Urothelium cell line (cell line): ENCODE measurements around the gene PTGS1.
"Not testable (repeated sequence)": the region's sequence is repeated elsewhere in the genome, so short reads cannot be mapped to it uniquely, and the experiment has no call there.

Experiments
- DNase-seq: peaks from one replicate; pipeline ENCODE4 v3.0.0; 2011; ENCODE audit warnings: low spot score, mixed read lengths
- FAIRE-seq: peaks from 2 replicates; lab custom pipeline; 2011; peaks lifted over from hg19 to GRCh38; lab: Jason Lieb, UNC

PTGS1 gene

DNA sequence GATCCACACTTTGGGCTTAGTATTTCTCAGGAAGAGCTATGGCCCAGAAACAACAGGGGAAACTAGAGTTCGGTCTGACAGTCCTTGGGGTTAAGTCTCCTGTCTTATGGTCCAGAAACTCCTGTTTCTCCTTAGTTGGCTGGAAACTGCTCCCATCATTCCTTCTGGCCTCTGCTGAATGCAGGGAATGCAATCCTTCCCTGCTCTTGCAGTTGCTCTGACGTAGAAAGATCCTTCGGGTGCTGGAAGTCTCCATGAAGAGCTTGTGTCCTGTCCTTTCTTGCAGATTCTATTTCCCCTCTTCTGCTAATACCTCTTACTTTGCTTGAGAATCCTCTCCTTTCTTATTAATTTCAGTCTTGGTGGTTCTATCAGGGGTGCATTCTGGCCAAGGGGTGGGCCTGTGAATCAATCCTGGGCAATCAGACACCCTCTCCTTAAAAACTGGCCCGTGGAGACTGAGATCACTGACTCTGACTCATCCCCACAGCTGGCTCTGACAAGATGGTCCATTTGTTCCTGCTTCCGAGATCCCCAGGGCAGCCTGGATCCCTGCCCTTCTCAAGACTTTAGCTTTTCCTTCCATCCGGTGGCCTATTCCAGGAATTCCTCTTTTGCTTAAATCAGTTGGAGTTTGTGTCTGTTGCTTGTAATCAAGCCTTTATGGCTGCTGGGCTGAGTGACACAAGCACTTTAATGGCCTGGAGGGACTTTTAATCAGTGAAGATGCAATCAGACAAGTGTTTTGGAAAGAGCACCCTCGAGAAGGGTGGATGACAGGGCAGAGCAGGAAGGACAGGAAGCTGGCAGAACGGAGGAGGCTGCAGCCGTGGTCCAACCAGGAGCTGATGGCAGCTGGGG, 23.7 kb downstream of the PTGS1 start:
- DNase-seq: no peak
- no peak for FAIRE-seq

DNA sequence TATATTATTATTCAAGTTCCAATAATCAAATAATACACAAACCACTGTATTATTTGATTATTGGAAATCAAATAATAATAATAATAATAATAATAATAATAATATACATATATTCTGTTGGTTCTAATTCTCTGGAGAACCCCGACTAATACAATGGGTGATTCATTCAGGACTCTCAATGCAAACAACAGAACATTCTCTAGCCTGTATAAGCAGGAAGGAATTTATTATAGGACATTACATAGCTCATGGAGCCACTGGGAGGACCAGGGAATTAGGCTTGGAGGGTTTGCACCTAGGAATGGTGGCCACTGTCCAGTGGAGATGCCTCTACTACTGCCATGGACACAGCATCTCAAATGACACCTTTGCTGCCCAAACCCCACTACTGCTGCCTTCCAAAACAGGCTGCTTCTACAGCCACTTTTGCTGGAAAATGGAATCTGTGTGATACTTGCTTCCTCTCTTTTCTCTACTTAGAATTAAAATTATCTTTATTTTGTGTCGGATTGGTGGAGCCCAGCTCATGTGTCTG, 25.9 kb downstream of the PTGS1 start:
- DNase-seq: no peak
- FAIRE-seq: no peak

GRCh38 chr9:122397749-122398148, 26.9 kb downstream of the PTGS1 start:
- no peak for DNase-seq
- FAIRE-seq: no peak

- DNase-seq (no peak), FAIRE-seq (no peak)
Measured at GRCh38 chr9:122398371-122398924, 27.6 kb downstream of the PTGS1 start.

DNA sequence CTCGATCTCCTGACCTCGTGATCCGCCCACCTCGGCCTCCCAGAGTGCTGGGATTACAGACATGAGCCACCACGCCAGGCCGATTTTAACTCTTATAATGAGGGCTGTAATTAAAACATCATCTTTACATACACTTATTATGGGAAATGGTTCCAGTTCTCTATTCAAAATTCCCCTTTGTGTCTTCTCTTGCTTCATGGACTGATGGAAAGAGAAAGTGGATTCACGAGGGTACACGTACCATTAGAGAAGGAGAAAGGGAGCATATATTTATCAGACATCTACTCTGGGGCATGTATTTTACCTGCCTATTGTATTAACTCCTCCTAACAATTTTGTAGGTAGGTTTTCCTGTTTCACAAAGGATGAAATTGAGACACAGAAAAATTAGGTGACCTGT, 31.1 kb downstream of the PTGS1 start:
- DNase-seq: no peak
- no peak for FAIRE-seq

GRCh38 chr9:122402403-122402871, 31.6 kb downstream of the PTGS1 start:
- FAIRE-seq (no peak), DNase-seq (peak; percentile 72)

- FAIRE-seq: no peak
Measured at GRCh38 chr9:122402874-122403273, 32.0 kb downstream of the PTGS1 start.

DNA sequence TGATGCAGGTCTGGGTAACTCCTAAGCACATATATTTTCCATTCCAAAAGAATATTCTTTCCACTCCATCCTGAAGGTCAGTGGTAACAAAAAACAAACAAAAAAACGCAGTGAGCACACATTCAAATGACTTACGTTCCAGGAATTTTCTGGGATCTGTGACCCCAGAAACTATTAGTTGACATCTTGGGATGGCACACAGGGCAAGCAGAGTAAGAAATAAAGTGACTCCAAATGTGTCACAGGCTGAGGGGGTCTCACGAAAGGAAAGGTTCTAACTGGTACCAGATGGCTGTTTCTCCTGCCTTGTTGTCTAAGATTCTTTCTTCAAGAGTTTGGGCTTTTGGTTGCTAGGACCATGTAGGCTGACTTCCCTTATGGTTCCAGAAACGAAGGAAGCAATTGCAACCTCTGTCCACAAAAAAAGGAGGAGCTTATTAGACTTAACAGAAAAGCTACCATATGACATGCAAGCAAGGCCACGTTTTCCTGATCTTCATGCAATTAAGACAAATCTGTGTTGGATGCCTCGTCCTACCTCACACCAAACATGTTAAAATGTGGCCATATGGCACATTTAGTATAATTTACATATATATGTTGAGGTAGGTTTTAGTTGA, 32.7 kb downstream of the PTGS1 start:
- FAIRE-seq (no peak), DNase-seq (no peak)

More at GRCh38 chr9:122402874-122403273, 32.0 kb downstream of the PTGS1 start:
- DNase-seq: no peak

GRCh38 chr9:122405304-122406069, 34.7 kb downstream of the PTGS1 start:
- not testable (repeated sequence) for DNase-seq, FAIRE-seq

DNA sequence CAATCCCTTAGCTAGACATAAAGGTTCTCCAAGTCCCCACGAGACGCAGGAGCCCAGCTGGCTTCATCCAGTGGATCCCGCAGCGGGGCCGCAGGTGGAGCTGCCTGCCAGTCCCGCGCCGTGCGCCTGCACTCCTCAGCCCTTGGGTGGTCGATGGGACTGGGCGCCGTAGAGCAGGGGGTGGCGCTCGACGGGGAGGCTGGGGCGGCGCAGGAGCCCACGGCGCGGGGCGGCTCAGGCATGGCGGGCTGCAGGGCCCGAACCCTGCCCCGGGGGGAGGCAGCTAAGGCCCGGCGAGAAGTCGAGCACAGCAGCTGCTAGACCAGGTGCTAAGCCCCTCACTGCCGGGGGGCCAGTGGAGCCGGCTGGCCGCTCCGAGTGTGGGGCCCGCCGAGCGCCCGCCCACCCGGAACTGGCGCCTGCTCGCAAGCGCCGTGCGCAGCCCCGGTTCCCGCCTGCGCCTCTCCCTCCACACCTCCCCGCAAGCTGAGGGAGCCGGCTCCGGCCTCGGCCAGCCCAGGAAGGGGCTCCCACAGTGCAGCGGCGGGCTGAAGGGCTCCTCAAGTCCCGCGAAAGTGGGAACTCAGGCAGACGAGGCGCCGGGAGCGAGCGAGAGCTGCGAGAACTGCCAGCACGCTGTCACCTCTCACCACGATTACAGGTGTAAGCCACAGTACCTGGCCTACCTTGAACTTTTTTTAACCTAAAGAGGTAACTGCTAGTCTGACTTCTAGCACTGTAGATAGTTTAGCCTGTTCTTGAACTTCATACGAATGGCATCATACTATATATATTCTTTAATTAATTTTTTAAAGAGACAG, 35.5 kb downstream of the PTGS1 start:
- DNase-seq: no peak
- no peak for FAIRE-seq

DNA sequence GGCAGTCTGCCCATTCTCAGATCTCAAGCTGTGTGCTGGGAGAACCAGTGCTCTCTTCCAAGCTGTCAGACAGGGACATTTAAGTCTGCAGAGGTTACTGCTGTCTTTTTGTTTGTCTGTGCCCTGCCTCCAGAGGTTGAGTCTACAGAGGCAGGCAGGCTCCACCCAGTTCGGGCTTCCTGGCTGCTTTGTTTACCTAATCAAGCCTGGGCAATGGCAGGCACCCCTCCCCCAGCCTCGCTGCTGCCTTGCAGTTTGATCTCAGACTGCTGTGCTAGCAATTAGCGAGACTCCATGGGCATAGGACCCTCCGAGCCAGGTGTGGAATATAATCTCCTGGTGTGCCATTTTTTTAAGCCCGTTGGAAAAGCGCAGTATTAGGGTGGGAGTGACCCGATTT, 43.3 kb downstream of the PTGS1 start:
- not testable (repeated sequence) for FAIRE-seq, DNase-seq

DNA sequence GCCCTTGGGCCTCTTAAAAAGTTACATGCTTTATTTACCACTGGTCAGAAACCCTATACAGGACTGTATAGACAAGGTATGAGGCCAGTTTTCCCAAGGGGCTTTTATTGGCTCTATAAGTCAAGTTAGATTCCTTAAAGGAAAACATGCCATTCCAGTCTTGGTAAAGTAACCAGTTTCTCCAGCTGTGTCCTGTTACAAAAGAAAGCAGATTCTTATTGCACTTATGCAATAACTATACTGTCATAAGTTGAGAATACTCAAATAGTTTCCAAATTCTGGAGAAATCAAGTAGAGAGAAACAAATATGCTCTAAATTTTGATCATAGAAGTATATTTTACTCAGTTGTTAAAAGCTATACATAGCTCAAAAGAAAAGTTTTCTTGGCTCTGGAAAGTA, 47.2 kb downstream of the PTGS1 start:
- FAIRE-seq (no peak), DNase-seq (no peak)

DNA sequence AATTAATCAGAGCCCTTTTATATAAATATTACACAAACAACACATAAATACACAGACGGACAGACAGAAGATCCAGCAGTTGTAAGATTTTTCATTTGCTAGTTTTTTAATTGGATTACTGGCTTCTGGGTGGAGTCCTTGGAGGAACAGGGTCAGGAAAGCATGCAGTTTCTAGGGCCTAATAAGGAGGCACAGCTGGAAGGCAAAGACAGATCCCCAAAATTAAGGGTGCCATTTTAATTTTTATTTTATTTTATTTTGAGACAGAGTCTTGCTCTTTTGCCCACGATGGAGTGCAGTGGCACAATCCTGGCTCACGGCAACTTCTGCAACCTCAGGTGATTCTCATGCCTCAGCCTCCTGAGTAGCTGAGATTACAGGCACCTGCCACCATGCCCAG, 49.5 kb downstream of the PTGS1 start:
- FAIRE-seq: no peak
- DNase-seq: no peak

GRCh38 chr9:122425087-122425486, 54.3 kb downstream of the PTGS1 start:
- DNase-seq (no peak), FAIRE-seq (no peak)

- FAIRE-seq (no peak), DNase-seq (no peak)
Measured at GRCh38 chr9:122426723-122427122, 55.9 kb downstream of the PTGS1 start.

- DNase-seq (no peak), FAIRE-seq (no peak)
Measured at GRCh38 chr9:122442568-122442967, 71.7 kb downstream of the PTGS1 start.

DNA sequence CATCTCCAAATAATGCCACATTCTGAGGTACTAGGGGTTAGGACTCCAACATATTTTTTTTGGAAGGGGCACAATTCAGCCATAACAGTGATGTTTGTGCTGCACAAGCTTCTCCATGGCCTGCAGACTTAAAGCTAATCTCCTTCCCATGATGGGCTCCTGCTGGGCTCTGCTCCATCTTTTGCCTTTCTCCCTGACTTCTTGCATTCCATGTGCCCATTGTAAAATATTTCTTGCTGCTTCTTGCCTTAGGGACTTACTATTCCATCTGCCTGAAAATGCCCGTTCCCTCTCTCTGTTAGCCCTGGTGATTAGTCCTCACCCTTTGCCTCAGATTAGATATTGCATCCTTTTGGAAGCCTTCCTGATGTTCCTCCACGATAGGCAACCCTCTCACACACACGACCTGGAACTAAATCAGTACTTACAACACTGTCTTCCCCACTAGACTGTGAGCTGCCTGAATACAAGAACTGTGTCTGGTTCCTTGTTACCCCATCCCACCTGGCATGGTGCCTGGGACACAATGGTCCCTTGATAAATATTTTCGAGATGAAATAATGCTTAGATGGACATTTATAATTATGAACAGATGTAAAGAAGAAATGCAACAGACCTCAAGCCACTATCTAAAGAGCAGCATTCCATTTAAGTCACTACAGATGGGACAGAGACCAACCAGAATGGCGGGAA, 73.4 kb downstream of the PTGS1 start:
- no peak for FAIRE-seq

More for the DNA sequence above, 73.4 kb downstream of the PTGS1 start:
- no peak for DNase-seq
